ENCODE results near the gene UBXN10. TPM values are rescaled to one million over a fixed set of nuclear protein-coding genes. Genes with fewer than 3 reads are reported as not detected.

Gene UBXN10
- total RNA-seq, 1 donor from 2014 or later, result 0.09 TPM

DNA sequence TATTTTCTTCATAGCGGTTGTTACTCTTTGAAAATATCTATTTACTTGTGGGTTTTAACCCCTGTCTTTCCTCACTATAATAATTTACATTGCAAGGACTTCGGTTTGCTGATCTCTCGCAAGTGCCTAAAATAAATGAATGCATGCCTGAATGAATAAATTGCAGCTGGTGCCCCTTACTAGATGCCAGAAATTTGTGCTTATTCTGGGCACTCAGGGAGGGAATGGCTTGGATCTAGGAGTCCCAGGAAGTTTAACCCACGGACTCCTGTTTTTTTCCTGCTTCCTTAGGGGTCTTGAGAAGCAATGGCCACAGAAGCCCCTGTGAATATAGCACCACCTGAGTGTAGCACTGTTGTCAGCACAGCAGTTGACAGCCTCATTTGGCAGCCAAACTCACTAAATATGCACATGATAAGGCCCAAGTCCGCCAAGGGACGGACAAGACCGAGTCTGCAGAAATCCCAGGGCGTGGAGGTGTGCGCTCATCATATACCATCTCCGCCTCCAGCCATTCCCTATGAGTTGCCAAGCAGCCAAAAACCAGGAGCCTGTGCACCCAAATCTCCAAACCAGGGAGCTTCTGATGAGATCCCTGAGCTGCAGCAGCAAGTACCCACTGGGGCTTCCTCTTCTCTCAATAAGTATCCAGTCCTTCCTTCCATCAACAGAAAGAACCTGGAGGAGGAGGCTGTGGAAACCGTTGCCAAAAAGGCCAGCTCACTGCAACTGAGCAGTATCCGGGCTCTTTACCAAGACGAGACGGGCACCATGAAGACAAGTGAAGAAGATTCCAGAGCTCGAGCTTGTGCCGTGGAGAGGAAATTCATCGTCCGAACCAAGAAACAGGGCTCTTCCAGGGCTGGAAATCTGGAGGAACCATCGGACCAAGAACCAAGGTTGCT lies 4.6 kb downstream of the UBXN10 start:
- Histone ChIP-seq H3K9ac (ENCODE audit: low read length) (no peak overlapping the region), H3K27ac (ENCODE audit: low read depth, low read length) (no peak overlapping the region), H3K4me2 (ENCODE audit: low read length) (no peak overlapping the region), H3K36me3 (ENCODE audit: insufficient read depth, low read length) (no peaks in the 10 kb centered on the region), H3K27me3 (ENCODE audit: insufficient read depth, low read length) (peaks cover 48% of the 10 kb centered on the region), H2AFZ (ENCODE audit: low read depth, low read length) (no peak overlapping the region), H3K9me3 (ENCODE audit: insufficient read depth, low read depth, low read length) (no peaks in the 10 kb centered on the region), H3K4me1 (ENCODE audit: insufficient read depth, low read length) (peaks cover 7% of the 10 kb centered on the region), H3K79me2 (ENCODE audit: insufficient read depth, low read length) (no peaks in the 10 kb centered on the region), H3K4me3 (ENCODE audit: insufficient read depth, low read depth, low read length) (no peak overlapping the region), H4K20me1 (ENCODE audit: insufficient read depth, low read length) (no peaks in the 10 kb centered on the region)
- Mint-ChIP-seq H3K4me3 (ENCODE audit: unreplicated experiment) (no peak overlapping the region), H3K27ac (ENCODE audit: unreplicated experiment) (no peak overlapping the region), H3K4me1 (ENCODE audit: low read depth, unreplicated experiment) (peaks cover 13% of the 10 kb centered on the region), H3K36me3 (ENCODE audit: low read depth, unreplicated experiment) (peaks cover 2% of the 10 kb centered on the region), H3K27me3 (ENCODE audit: low read depth, unreplicated experiment) (peaks cover 65% of the 10 kb centered on the region), H3K9me3 (ENCODE audit: unreplicated experiment) (peaks cover 3% of the 10 kb centered on the region)
- TF ChIP-seq, protein P1, sequence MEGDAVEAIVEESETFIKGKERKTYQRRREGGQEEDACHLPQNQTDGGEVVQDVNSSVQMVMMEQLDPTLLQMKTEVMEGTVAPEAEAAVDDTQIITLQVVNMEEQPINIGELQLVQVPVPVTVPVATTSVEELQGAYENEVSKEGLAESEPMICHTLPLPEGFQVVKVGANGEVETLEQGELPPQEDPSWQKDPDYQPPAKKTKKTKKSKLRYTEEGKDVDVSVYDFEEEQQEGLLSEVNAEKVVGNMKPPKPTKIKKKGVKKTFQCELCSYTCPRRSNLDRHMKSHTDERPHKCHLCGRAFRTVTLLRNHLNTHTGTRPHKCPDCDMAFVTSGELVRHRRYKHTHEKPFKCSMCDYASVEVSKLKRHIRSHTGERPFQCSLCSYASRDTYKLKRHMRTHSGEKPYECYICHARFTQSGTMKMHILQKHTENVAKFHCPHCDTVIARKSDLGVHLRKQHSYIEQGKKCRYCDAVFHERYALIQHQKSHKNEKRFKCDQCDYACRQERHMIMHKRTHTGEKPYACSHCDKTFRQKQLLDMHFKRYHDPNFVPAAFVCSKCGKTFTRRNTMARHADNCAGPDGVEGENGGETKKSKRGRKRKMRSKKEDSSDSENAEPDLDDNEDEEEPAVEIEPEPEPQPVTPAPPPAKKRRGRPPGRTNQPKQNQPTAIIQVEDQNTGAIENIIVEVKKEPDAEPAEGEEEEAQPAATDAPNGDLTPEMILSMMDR (IDR thresholded peaks at IDR 0.05; ENCODE audit: insufficient read depth, low read depth, low read length), result no peak
- no peak for TF ChIP-seq EZH2 (IDR thresholded peaks at IDR 0.05; ENCODE audit: insufficient read depth, low read length)
- FAIRE-seq (no peak), DNase-seq (ENCODE audit: low read depth) (no peak)

DNA sequence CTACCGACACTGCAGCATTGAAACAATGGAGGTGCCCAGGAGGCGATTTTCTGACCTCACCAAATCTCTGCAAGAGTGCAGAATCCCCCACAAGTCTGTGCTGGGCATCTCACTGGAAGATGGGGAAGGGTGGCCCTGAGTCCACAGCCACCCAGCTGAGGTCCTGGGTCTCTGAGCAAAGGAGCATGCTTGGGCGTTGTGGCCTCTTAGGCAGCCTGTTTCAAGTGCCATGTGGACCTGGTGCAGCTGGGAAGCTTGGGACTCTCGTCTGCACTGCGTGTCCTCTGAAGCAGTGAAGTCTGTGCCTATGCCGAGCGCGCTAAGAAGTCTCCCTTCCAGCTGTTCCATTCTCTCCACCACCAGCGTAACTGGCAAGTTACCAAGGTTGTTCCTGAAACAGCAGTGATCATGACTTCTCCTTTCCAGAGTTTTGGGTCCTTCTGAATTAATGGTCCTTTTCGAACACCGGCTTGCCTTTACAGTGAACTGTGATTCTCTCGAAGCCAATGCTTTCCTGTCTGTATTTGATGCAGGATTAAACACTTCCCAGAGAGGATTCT lies 5.5 kb downstream of the UBXN10 start:
- Histone ChIP-seq H3K4me3 (ENCODE audit: insufficient read depth, low read depth, low read length) (no peak overlapping the region), H3K9me3 (ENCODE audit: insufficient read depth, low read depth, low read length) (no peaks in the 10 kb centered on the region), H3K36me3 (ENCODE audit: insufficient read depth, low read length) (no peaks in the 10 kb centered on the region), H3K4me1 (ENCODE audit: insufficient read depth, low read length) (peaks cover 2% of the 10 kb centered on the region), H4K20me1 (ENCODE audit: insufficient read depth, low read length) (no peaks in the 10 kb centered on the region), H3K27ac (ENCODE audit: low read depth, low read length) (no peak overlapping the region), H3K9ac (ENCODE audit: low read length) (no peak overlapping the region), H3K27me3 (ENCODE audit: insufficient read depth, low read length) (peaks cover 46% of the 10 kb centered on the region), H3K4me2 (ENCODE audit: low read length) (no peak overlapping the region), H3K79me2 (ENCODE audit: insufficient read depth, low read length) (no peaks in the 10 kb centered on the region), H2AFZ (ENCODE audit: low read depth, low read length) (no peak overlapping the region)
- Mint-ChIP-seq H3K27me3 (ENCODE audit: low read depth, unreplicated experiment) (peaks cover 62% of the 10 kb centered on the region), H3K36me3 (ENCODE audit: low read depth, unreplicated experiment) (peaks cover 2% of the 10 kb centered on the region), H3K4me1 (ENCODE audit: low read depth, unreplicated experiment) (peaks cover 12% of the 10 kb centered on the region), H3K27ac (ENCODE audit: unreplicated experiment) (no peak overlapping the region), H3K9me3 (ENCODE audit: unreplicated experiment) (peaks cover 3% of the 10 kb centered on the region), H3K4me3 (ENCODE audit: unreplicated experiment) (no peak overlapping the region)
- TF ChIP-seq EZH2 (IDR thresholded peaks at IDR 0.05; ENCODE audit: insufficient read depth, low read length), result no peak
- TF ChIP-seq, protein P1 (IDR thresholded peaks at IDR 0.05; ENCODE audit: insufficient read depth, low read depth, low read length), result no peak
- FAIRE-seq (no peak), DNase-seq (ENCODE audit: low read depth) (no peak)

Data from astrocyte (in vitro differentiated cells and primary cell).